GM21717 (cell line): ENCODE results near the gene ATP5PO.

Experiments used
- ATAC-seq: cut with Tn5 transposase; IDR thresholded peaks from one replicate; pipeline ENCODE4 v1.9.1; 2021; ENCODE audit warnings: mild to moderate bottlenecking, moderate library complexity; ENCODE audit not compliant: unreplicated experiment

The ATP5PO gene

DNA sequence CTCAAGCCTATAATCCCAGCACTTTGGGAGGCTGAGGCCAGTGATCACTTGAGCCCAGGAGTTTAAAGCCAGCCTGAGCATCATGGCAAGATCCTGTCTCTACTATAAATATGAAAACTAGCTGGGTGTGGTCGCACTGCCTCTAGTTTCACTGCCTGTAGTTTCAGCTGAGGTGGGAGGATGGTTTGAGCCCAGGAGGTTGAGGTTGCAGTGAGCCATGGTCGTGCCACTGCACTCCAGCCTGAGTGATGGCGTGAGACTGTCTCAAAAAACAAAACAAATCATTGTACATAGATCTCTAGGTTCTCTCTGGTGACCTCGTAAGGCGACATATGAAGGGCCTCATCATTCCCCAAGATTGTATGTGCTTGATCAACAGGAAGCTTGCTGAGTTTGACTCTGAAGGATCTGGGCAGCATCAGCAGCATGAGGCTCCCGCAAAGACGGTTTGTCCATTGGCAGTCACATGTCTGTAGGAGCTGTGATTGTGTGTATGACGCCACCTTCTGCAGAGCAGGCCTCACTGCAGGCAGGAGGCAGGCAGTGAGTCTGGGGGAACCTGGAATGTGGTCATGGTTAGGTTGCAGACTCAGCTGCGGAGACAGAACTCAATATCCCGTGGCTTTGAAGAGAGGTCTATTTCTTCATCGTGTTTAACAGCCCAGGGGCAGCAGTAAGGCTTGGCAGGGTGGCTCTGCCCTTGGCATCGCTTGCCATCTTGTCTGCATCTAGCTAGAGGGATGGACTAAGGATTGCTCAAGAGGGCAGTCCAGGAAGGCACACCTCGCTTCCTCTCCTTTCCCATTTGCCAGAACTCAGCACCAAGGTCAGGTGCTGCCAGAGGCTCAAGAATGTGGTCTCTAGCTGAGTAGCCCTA lies 14.0 kb downstream of the ATP5PO start:
- no peak for ATAC-seq

DNA sequence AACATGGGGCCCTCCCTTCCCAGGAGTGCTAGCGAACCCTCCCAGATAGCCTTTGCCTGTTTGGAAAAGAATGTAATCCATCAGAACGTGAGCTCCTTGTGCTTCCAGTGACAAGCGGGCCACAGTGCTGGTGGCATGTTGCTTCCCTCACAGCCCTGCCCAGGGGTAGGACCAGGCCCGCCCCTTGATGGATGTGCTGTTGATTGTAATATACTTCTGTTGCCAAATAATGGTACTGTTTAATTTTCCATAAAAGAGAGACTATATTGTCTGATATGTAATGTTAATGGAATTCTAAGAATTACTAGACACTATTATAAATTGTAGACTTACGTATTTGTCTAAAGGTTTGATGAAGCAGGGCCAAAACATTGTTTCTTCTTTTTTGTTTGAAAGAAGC lies 16.4 kb downstream of the ATP5PO start:
- ATAC-seq, result no peak

DNA sequence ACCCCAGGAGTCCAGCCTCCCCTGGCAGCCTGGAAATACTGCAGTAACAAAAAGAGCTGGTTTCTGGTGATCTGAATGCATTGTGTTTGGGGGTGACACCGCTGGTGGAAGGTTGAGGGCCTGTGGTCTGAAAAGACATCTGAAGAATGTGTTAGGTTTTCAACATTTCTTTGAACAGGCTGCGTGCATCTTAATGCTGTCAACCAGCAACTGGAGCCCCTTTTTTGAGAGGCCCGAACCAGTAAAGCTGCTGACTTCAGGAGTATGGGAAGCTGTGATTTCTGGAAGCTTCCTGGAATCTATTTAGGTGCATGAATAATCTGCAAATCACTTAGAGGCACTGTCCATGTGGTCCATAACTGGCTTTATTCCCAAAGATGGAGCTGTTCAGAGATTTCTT lies 17.0 kb downstream of the ATP5PO start:
- ATAC-seq, result no peak

DNA sequence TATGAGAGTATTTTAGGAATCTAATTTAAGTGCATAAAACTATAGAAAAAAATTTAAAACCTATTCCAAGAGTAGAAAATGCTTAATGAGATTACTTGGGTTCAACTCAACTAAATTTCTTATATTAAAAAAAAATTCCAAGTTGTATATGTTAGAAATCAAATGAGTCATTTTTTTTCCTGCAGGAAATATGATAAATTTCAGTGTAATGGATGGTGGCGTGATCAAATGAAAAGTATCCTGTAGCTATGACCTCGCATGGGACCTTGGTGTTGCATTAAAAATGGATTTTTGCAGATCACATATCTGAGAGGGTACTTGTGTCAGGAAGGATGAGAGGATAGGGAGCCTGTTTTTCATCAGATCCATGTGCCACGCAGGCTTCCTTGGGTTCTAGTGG lies 17.9 kb downstream of the ATP5PO start:
- no peak for ATAC-seq

DNA sequence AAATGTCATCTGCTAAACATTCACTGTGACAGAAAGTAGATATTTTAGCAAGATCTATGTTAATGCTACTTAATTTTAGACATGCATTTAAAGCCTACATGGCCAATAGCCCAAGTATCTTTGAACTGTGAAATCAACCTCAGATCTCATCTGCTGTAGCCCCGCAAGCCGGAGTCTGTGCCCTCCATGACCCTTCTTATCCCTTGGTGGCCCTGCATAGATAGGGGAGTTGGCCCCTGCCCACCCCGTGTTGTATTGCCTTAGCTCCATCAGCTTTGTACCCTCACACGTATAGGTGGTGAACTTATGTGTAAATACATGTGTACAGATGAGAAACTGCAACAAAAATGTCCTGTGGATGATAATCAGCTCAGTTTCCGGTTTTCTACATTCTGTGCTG lies 18.5 kb downstream of the ATP5PO start:
- ATAC-seq, result no peak

DNA sequence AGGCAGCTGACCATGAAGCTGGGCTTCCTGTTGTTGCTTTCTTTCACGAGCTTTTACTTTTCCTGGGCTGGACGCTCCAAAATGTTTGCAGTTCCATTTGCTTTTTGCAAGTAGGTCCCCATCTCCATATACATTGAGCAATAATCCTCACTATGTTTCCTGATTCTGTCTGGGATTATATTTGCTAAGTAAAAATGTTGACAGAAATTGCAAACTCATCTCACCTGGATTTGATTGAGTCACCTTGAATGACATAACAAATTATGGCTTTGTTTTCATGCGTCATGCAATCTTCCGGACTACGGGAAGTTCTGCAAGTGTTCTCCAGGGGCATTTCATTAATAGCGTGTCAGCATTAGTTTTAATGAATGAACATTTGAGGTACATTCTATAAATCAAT lies 18.9 kb downstream of the ATP5PO start:
- ATAC-seq, result no peak

DNA sequence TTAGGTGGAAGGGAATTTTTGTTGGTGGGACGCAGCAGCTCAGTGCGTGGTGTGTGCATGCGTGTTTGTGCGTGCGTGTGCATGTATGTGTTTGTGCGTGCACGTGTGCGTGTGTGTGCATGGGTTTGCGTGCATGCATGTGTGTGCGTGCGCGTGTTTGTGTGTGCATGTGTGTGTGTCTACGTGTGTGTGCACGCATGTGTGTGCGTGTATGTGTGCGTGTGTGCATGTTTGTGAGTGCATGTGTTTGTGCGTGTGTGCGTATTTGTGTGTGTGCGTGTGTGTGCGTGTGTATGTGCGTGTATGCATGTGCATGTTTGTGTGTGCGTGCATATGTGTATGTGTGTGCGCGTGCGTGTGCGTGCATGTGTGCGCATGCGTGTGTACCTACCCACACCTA lies 20.2 kb downstream of the ATP5PO start:
- no peak for ATAC-seq

DNA sequence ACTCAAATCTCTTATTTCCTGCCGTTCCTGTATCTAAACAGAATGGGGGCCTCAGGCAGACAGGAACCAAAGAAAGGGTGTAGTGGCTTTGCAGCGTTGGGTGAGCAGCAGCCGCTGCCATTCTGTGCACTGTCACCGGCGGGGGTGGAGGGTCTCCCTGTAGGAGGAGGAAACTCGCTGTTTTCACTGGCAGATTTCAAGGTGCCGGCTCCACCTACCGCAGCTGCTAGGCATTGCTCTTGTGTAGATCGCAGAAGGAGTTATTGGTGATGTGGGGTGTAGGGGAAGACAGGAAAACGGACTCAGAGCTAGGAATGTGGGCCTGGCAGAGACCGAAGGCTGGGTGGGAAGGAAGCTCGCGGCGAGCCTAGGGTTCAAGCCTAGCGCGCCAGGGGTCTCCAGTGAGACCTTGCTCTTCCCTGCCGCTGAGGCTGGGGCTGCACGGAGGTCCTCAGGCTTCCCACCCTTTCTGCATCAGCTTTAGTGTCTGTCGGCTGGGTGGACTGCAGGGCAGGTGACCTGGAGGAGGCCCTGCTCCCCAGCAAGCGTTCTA lies 20.8 kb downstream of the ATP5PO start:
- no peak for ATAC-seq

DNA sequence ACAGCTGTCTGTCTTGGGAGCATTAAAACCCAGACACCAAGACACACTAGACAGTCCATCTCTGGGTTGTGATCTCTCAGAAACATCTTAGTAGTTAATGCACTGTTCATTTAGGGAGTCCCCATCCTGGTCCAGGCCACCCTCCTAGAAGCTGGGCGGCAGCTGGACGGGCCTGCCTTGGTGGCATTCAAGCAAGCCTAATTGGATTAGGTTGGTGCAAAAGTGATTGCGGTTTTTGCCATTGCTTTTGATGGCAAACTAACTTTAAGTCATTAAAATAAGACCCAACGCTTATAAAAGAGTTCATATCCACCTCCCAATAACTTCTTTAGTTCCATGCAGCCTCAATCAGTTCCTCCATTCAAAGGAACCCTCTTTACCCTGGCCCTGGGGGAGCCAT lies 21.7 kb downstream of the ATP5PO start:
- ATAC-seq, result no peak

DNA sequence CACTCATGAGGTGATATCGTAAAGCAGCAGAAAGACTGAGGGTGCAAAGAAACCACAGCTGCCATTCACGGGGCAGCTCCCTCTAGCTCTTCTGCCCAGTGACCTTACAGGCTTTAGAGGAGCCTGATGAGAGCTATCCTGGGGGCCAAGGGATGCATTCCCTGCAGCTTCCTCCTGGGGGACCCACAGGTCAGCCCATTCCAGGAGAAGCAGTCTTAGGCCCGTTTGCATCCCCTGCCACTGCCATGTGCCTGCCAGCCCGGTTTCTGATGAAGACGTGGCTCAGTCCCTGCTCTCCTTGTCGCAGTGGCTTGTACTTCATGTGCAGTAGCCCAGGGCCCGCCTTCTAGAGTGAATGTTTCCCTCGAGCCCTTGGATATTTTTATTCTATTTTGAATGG lies 22.8 kb downstream of the ATP5PO start:
- ATAC-seq, result no peak

DNA sequence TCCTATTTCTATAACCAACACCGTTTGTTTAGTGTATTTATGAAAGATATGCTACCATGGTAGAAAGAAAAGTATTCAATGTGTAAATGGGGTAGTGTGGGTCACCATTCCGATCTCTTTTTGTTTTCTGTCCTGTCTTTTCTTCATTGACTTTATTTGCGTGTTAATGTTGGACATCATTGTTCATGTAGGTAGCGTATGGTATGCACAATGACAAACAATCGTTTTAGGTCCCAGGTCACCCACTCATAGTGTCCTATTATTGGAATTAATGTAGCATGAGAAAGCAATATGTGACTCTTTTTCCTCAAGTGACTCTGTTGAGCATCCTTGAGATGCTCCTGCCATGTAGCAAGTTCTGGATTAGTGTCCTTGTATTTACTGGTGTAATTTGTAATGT lies 25.4 kb downstream of the ATP5PO start:
- no peak for ATAC-seq

DNA sequence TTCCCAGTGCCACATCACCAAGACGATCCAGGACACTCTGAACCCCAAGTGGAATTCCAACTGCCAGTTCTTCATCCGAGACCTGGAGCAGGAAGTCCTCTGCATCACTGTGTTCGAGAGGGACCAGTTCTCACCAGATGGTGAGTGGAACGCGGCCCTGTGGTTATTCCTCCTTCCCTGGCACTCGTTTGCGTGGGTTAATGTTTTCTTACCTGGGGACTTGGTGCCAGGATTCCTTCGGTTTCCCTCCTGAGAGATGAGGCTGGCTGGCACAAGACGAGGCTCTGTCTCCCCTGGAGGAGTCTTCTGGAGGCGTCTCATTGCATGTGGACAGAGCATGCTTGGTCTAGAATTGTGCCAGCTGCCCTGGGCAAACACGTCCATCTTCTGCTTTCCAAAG lies 29.3 kb downstream of the ATP5PO start:
- no peak for ATAC-seq

DNA sequence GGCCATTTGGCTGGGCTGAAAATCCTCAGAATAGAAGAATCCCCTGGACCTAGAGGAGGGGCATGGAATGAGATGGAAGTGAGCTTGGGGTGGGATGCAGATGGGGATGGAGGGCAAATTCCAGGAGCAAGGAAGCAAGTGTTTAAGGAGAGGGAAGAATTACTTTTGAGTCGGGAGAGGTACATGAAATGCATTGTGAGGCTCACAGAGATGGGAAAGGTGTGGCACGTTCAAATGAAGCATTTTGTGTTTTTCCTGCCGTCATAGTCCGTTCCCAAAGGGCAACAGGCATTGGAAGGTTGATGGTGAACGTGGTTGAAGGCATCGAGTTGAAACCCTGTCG lies 30.5 kb downstream of the ATP5PO start:
- ATAC-seq, result no peak

DNA sequence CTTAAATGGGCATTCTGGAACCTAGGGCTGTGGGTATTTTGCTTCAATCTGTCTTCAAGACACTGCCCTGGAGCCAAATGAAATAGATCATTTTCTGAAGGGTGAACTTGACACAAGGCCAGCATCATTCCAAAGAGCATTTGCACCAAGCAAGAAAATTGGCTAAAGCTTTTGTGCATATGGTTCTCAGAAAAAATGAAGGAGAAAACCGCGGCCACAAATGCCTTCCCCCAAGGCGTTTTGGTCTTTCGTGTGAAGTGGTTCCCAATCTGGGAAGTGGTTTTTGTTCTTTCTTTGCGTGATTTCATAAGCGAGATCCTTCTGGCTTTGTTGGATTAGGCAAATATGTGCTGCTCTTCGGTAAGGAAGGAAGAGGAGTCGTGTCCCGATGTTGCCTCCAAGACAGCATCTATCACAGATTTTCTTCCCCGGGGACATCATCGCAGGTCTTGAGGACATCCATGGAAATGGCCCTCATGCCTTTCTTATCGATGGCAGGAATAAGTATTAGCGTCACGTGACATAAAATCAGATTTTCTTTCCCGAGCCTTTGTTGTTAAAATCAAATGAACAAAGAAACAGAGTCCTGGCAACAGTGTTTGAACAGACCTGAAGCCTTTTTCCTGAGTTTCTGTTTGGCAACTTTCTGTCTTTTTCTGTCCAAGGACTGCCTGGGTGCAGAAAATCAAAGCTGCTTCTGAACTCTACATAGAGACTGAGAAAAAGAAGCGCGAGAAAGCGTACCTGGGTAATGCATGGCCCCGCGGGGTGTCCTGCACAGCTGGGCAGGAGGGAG lies 31.0 kb downstream of the ATP5PO start:
- no peak for ATAC-seq

DNA sequence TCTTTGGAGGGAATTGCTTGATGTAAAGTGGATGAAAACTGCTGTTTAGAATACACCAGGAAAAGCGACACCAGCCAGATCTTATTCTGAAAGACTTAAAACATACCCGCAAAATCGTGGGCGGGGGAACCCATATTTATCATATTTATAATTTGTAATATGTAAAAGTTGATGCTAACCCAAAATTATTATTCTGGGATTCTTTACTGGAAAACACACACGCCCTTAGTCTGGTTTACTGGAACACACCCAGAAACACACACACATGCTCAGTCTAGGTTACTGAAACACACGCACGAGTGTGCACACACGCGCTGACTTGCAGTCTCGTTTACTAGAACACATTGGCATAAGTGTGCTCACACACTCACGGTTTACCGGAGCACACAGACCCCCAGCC lies 32.5 kb downstream of the ATP5PO start:
- no peak for ATAC-seq

DNA sequence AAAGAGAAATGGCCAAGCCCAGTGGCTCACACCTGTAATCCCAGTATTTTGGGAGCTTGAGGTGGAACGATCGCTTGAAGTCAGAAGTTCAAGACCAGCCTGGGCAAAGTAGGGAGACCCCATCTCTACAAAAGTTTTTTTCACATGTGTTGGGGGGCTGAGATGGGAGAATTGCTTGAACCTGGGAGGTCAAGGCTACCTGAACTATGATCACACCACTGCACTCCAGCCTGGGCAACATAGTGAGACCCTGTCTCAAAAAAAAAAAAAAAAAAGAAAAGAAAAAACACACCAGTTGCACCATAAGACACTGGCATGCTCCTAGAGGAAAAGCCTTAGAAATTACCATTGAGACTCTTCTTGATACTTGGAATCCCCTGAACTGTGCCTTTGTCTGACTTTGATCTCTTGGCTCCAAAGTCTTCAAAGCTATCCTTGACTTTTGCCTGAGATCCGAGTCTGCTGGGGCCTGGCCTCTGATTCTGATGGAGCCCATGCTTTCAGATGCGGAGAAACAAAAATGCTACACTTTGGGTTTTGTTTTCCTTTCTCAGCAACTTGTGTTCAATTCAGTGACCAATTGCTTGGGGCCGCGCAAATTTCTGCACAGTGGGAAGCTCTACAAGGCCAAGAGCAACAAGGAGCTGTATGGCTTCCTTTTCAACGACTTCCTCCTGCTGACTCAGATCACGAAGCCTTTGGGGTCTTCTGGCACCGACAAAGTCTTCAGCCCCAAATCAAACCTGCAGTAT lies 33.7 kb downstream of the ATP5PO start:
- no peak for ATAC-seq

DNA sequence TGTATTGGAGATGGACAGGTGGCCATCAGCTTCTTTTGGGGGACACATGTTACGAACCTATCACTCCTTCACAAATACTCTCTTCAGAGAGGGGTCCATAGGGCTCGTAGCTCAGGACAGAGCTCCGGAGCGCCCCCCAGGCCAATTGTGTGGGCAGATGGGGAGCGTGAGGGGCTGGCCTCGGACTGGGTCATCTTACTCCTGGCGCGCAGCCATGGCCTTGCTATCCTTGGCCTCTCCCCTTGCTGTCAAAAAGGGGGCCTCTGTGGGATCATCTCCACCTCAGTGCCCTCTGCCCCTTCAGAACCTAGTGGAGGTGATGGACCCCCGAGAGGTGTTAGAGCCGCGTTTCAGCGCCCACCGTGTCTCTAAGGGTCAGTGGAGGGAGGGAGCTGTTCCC lies 35.0 kb downstream of the ATP5PO start:
- ATAC-seq, result no peak

DNA sequence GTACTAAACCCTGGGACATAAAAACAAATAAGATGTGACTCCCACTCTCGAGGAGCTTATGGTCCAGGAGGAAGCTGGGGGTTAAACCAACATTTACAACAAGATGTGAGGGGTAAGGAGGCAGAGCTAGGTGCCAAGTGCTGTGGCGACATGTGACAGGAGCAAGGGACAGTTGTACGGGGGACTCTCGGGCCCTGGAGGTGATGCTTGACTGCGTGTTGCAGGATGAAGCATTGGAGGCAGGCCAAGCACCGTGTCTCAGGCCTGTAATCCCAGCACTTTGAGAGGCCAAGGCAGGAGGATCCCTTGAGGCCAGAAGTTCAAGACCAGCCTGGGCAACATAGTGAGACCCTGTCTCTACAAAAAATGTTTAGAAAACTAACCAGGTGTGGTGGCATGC lies 36.8 kb downstream of the ATP5PO start:
- no peak for ATAC-seq

DNA sequence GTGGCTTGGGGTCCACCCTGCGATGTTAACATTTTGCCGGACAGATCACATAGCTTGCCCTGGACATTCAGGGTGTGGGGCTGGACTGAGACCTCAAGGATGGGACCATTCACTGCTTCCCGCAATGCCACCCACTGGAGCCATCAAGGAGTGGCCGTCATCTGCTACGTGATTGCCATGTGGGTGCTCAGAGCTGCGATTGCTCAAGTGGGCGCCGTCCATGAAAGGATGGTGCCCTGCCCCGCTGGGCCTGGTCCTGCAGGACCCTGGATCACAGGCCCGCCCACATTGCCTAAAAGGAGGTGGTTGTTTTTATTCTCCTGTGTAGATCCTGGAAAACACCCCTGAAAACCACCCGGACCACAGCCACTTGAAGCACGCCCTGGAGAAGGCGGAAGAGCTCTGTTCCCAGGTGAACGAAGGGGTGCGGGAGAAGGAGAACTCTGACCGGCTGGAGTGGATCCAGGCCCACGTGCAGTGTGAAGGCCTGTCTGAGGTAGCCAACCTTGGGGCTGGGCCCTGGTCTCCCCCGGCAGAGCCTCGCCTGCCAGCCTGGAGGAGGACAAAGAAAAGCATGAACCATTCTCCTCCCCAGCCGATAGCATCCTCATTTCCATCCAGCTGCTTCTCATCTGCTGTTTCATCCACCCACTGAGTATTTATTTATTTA lies 40.4 kb downstream of the ATP5PO start:
- no peak for ATAC-seq

DNA sequence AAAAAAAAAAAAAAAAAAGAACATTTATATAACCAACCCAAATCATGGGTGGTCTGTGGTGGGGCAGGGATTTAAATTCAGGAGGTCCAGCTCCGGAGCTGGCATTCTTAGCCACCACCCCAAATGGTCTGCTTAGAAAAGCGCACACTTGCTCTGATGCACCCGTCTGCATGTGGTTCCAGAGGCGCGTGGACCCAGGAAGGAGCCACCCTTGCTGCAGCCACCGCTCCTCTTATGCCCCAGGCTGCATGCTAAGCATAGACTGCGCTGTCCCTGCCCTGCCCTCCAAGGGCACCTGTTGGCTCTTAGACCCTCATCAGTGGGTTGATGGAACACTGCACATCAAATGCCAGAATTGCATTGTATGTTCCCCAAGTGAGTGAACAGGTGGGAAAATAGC lies 41.4 kb downstream of the ATP5PO start:
- ATAC-seq, result no peak
